ENCODE results near the gene FMNL2. TPM values are rescaled to one million over a fixed set of nuclear protein-coding genes. Genes with fewer than 3 reads are reported as not detected.

The FMNL2 gene
- total and polyA plus RNA-seq, 2 of the 4 experiments (the other 2 are of a cell fraction), result 10.9 to 11.4 TPM

DNA sequence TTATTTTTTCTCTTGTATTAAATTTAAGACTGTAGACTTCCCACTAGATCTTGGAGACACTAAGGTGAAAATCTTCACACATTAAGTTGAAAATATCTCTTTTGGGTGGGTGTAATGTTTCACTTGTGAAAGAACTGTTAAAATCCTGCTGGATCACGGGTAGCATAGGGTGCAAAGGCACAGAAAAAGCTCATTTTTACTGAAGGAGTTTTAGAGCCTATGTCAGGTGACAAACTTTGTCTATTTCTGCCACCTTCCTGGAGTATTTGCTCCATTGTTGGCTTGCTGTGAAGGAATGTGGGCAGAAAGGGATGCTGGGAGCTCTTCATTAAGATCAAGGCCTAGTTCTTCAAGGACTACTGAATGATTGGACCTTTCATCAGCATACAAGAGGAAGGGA is 119.4 kb downstream of the FMNL2 start:
- Histone ChIP-seq H3K4me2 (ENCODE audit: low read depth, low read length) (no peak overlapping the region), H4K20me1 (ENCODE audit: insufficient read depth, low read length) (peaks cover 6% of the 10 kb centered on the region; the same call in 1 of the 2 replicates), H3K36me3 (ENCODE audit: control insufficient read depth, insufficient read depth, low read length) (no peaks in the 10 kb centered on the region), H3K9ac (ENCODE audit: low read depth, low read length) (no peak overlapping the region), H2BK5ac (ENCODE audit: low read depth, low read length, poor library complexity, severe bottlenecking) (no peak overlapping the region), H3K18ac (ENCODE audit: low read depth, low read length) (no peak overlapping the region), H2BK20ac (ENCODE audit: low read depth, low read length) (no peak overlapping the region), H3K56ac (ENCODE audit: extremely low read depth, insufficient read depth, low read length) (no peak overlapping the region), H4K8ac (ENCODE audit: low read depth in 2 of 2, low read length in 2 of 2) (no peak overlapping the region), H3K14ac (replicated peaks; ENCODE audit: low read depth, low read length) (no peak overlapping the region), H3K9me1 (ENCODE audit: insufficient read depth, low read length) (no peaks in the 10 kb centered on the region), H3K4me3 (ENCODE audit: insufficient read depth, low read depth, low read length) (no peak overlapping the region), H3K9me3 (ENCODE audit: control insufficient read depth, insufficient read depth, low read length) (no peaks in the 10 kb centered on the region), H3K4me1 (ENCODE audit: control insufficient read depth, insufficient read depth, low read length) (no peaks in the 10 kb centered on the region), H2AK5ac (ENCODE audit: low read depth, low read length) (no peak overlapping the region), H2BK15ac (ENCODE audit: low read depth, low read length) (no peak overlapping the region; the same call in 2 of the 3 replicates), H2BK120ac (ENCODE audit: low read depth, low read length) (no peak overlapping the region), H2AFZ (replicated peaks; ENCODE audit: low read length, poor library complexity) (no peak overlapping the region), H3K23ac (ENCODE audit: low read depth, low read length) (no peak overlapping the region), H3K79me1 (ENCODE audit: low read depth in 1 of 2, low read length in 2 of 2) (peaks cover 2 to 7% of the 10 kb centered on the region in 2 experiments; a peak in 1 of 4 replicates), H4K91ac (ENCODE audit: insufficient read depth, low read depth, low read length) (no peak overlapping the region), H4K5ac (ENCODE audit: low read depth, low read length) (no peak overlapping the region), H3K27ac (ENCODE audit: insufficient read depth, low read length) (no peak overlapping the region), H3K27me3 (ENCODE audit: control insufficient read depth, insufficient read depth, low read length) (no peaks in the 10 kb centered on the region), H3K4ac (ENCODE audit: low read depth, low read length) (no peak overlapping the region), H2AK9ac (replicated peaks; ENCODE audit: low read depth, low read length, poor library complexity) (no peak overlapping the region)
- CTCF ChIA-PET, result no interaction called here
- BruUV-seq (replicated peaks), result no TSS peak
- dilution Hi-C loops (cut with HindIII; ENCODE audit: low sequenced_read_pairs, unreplicated experiment) (no loop called here), in situ Hi-C loops (cut with MboI; ENCODE audit: low sequenced_read_pairs) (no loop called here), intact Hi-C loops (cut with micrococcal nuclease) (no loop called here)
- TF ChIP-seq, protein P1, sequence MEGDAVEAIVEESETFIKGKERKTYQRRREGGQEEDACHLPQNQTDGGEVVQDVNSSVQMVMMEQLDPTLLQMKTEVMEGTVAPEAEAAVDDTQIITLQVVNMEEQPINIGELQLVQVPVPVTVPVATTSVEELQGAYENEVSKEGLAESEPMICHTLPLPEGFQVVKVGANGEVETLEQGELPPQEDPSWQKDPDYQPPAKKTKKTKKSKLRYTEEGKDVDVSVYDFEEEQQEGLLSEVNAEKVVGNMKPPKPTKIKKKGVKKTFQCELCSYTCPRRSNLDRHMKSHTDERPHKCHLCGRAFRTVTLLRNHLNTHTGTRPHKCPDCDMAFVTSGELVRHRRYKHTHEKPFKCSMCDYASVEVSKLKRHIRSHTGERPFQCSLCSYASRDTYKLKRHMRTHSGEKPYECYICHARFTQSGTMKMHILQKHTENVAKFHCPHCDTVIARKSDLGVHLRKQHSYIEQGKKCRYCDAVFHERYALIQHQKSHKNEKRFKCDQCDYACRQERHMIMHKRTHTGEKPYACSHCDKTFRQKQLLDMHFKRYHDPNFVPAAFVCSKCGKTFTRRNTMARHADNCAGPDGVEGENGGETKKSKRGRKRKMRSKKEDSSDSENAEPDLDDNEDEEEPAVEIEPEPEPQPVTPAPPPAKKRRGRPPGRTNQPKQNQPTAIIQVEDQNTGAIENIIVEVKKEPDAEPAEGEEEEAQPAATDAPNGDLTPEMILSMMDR (conservative IDR thresholded peaks at IDR 0.05; ENCODE audit: low read depth, low read length), result no peak
- TF ChIP-seq MAFK (IDR thresholded peaks at IDR 0.05; ENCODE audit: low read depth, low read length) (no peak), BHLHE40 (IDR thresholded peaks at IDR 0.05; ENCODE audit: low read depth, low read length) (no peak), FOS (IDR thresholded peaks at IDR 0.05; ENCODE audit: low read depth, low read length) (no peak), MAZ (IDR thresholded peaks at IDR 0.05; ENCODE audit: borderline replicate concordance, low read depth, low read length) (no peak), CEBPB (IDR thresholded peaks at IDR 0.05; ENCODE audit: low read depth, low read length) (no peak), CHD1 (IDR thresholded peaks at IDR 0.05; ENCODE audit: low read depth, low read length) (no peak), NFE2L2 (IDR thresholded peaks at IDR 0.05; ENCODE audit: low read depth, low read length) (no peak), MXI1 (IDR thresholded peaks at IDR 0.05; ENCODE audit: borderline replicate concordance, low read depth, low read length) (no peak), RAD21 (IDR thresholded peaks at IDR 0.05; ENCODE audit: low read length) (no peak), POLR2A (IDR thresholded peaks at IDR 0.05; ENCODE audit: low read depth, low read length) (no peak), SMC3 (IDR thresholded peaks at IDR 0.05; ENCODE audit: low read depth, low read length) (no peak), RCOR1 (IDR thresholded peaks at IDR 0.05; ENCODE audit: insufficient replicate concordance, low read length) (no peak), RFX5 (IDR thresholded peaks at IDR 0.05; ENCODE audit: low read depth, low read length) (no peak)
- TF ChIP-seq, protein P2, sequence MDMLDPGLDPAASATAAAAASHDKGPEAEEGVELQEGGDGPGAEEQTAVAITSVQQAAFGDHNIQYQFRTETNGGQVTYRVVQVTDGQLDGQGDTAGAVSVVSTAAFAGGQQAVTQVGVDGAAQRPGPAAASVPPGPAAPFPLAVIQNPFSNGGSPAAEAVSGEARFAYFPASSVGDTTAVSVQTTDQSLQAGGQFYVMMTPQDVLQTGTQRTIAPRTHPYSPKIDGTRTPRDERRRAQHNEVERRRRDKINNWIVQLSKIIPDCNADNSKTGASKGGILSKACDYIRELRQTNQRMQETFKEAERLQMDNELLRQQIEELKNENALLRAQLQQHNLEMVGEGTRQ (IDR thresholded peaks at IDR 0.05; ENCODE audit: low read depth, low read length), result no peak
- TF ChIP-seq, protein P3, sequence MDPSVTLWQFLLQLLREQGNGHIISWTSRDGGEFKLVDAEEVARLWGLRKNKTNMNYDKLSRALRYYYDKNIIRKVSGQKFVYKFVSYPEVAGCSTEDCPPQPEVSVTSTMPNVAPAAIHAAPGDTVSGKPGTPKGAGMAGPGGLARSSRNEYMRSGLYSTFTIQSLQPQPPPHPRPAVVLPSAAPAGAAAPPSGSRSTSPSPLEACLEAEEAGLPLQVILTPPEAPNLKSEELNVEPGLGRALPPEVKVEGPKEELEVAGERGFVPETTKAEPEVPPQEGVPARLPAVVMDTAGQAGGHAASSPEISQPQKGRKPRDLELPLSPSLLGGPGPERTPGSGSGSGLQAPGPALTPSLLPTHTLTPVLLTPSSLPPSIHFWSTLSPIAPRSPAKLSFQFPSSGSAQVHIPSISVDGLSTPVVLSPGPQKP (IDR thresholded peaks at IDR 0.05; ENCODE audit: borderline replicate concordance, low read depth, low read length), result no peak
- no peak for ATAC-seq (ENCODE audit: low read depth)
- no CpG with 5 or more reads among the region's 1 CpG for WGBS, 2 experiments (ENCODE audit: extremely low coverage in 2 of 2, insufficient read length in 1 of 2)
- POLR2A ChIA-PET (ENCODE audit: unreplicated experiment), result no interaction called here
- DNase-seq, result no peak

Data from IMR-90 (cell line).